ENCODE measurements around the gene AFF1.
A peak's percentile ranks its signal among the peaks of the same experiment; 100 is the strongest.
"Not testable (repeated sequence)": the region's sequence is repeated elsewhere in the genome, so short reads cannot be mapped to it uniquely, and the experiment has no call there.

AFF1 gene

GRCh38 chr4:86974551-86974994, 39.8 kb downstream of the AFF1 start:
- no peak for DNase-seq (ENCODE audit: low read depth, low spot score)
- H3K27ac ChIP-seq, result no peak overlapping the region

- H3K27ac ChIP-seq, result no peak overlapping the region
- DNase-seq (ENCODE audit: low read depth, low spot score), result no peak
Observed at GRCh38 chr4:86975927-86976326, 41.1 kb downstream of the AFF1 start.

GRCh38 chr4:86976801-86977485, 42.1 kb downstream of the AFF1 start:
- H3K27ac ChIP-seq, result peak overlapping the region; percentile 93
- DNase-seq (ENCODE audit: low read depth, low spot score), result peak; percentile 41

- peak; percentile 96 for DNase-seq (ENCODE audit: low read depth, low spot score)
- H3K27ac ChIP-seq, result peak overlapping the region; percentile 93
Observed at GRCh38 chr4:86977621-86978184, 42.9 kb downstream of the AFF1 start.

- no peak for DNase-seq (ENCODE audit: low read depth, low spot score)
- H3K27ac ChIP-seq, result peak overlapping the region; percentile 93
Observed at GRCh38 chr4:86978709-86979108, 43.9 kb downstream of the AFF1 start.

GRCh38 chr4:86980230-86980629, 45.4 kb downstream of the AFF1 start:
- H3K27ac ChIP-seq, result no peak overlapping the region
- no peak for DNase-seq (ENCODE audit: low read depth, low spot score)

GRCh38 chr4:86981789-86982188, 47.0 kb downstream of the AFF1 start:
- no peak for DNase-seq (ENCODE audit: low read depth, low spot score)
- H3K27ac ChIP-seq, result no peak overlapping the region

- H3K27ac ChIP-seq; DNase-seq (ENCODE audit: low read depth, low spot score): not testable (repeated sequence)
Observed at GRCh38 chr4:86985852-86986251, 51.0 kb downstream of the AFF1 start.

GRCh38 chr4:86989658-86990057, 54.8 kb downstream of the AFF1 start:
- not testable (repeated sequence) for H3K27ac ChIP-seq; DNase-seq (ENCODE audit: low read depth, low spot score)

- DNase-seq (ENCODE audit: low read depth, low spot score), result no peak
- no peak overlapping the region for H3K27ac ChIP-seq
Observed at GRCh38 chr4:86990510-86990909, 55.7 kb downstream of the AFF1 start.

- DNase-seq (ENCODE audit: low read depth, low spot score), result no peak
Observed at GRCh38 chr4:86991994-86992393, 57.2 kb downstream of the AFF1 start.

GRCh38 chr4:86993909-86994681, 59.3 kb downstream of the AFF1 start:
- DNase-seq (ENCODE audit: low read depth, low spot score), result no peak
- H3K27ac ChIP-seq, result no peak overlapping the region

More at GRCh38 chr4:86991994-86992393, 57.2 kb downstream of the AFF1 start:
- no peak overlapping the region for H3K27ac ChIP-seq

GRCh38 chr4:86994686-86995085, 59.9 kb downstream of the AFF1 start:
- H3K27ac ChIP-seq, result no peak overlapping the region
- DNase-seq (ENCODE audit: low read depth, low spot score), result no peak

- H3K27ac ChIP-seq; DNase-seq (ENCODE audit: low read depth, low spot score): not testable (repeated sequence)
Observed at GRCh38 chr4:86996510-86996909, 61.7 kb downstream of the AFF1 start.

GRCh38 chr4:86999136-86999643, 64.4 kb downstream of the AFF1 start:
- DNase-seq (ENCODE audit: low read depth, low spot score), result no peak
- no peak overlapping the region for H3K27ac ChIP-seq

GRCh38 chr4:87002682-87003043, 67.9 kb downstream of the AFF1 start:
- H3K27ac ChIP-seq, result no peak overlapping the region
- no peak for DNase-seq (ENCODE audit: low read depth, low spot score)

- DNase-seq (ENCODE audit: low read depth, low spot score), result no peak
- no peak overlapping the region for H3K27ac ChIP-seq
Observed at GRCh38 chr4:87003266-87003665, 68.5 kb downstream of the AFF1 start.

GRCh38 chr4:87005369-87005689, 70.5 kb downstream of the AFF1 start:
- DNase-seq (ENCODE audit: low read depth, low spot score), result no peak
- peak overlapping the region; percentile 91 for H3K27ac ChIP-seq

- no peak for DNase-seq (ENCODE audit: low read depth, low spot score)
- H3K27ac ChIP-seq, result peak overlapping the region; percentile 91
Observed at GRCh38 chr4:87005690-87006425, 71.0 kb downstream of the AFF1 start.

GRCh38 chr4:87006426-87006675, 71.5 kb downstream of the AFF1 start:
- peak; percentile 10 for DNase-seq (ENCODE audit: low read depth, low spot score)
- H3K27ac ChIP-seq, result peak overlapping the region; percentile 91
